ENCODE measurements around the gene MTERF4.

The MTERF4 gene

GRCh38 chr2:241063093-241063551 lies 39.0 kb downstream of the MTERF4 start:
- Mint-ChIP-seq H3K36me3 (ENCODE audit: insufficient read depth) (no peaks in the 10 kb centered on the region), H3K4me3 (no peak overlapping the region), H3K27me3 (peaks cover 0 to 11% of the 10 kb centered on the region in 2 donors), H3K4me1 (ENCODE audit: low read depth in 2 of 2) (peaks cover 0 to 6% of the 10 kb centered on the region in 2 donors), H3K9me3 (no peaks in the 10 kb centered on the region), H3K27ac (no peak overlapping the region)
- ATAC-seq (replicated peaks): no peak
- DNase-seq: no peak

GRCh38 chr2:241062389-241063092 lies 39.5 kb downstream of the MTERF4 start:
- no peak for DNase-seq
- no peaks in the 10 kb centered on the region for H3K9me3 Mint-ChIP-seq
- no peak overlapping the region for H3K4me3 Mint-ChIP-seq
- no peak for ATAC-seq (replicated peaks)
- H3K36me3 Mint-ChIP-seq (ENCODE audit: insufficient read depth): no peaks in the 10 kb centered on the region
- H3K27me3 Mint-ChIP-seq: peaks cover 0 to 11% of the 10 kb centered on the region in 2 donors
- H3K4me1 Mint-ChIP-seq (ENCODE audit: low read depth in 2 of 2): peaks cover 4 to 6% of the 10 kb centered on the region in 2 donors
- no peak overlapping the region for H3K27ac Mint-ChIP-seq

- DNase-seq: no peak
- H3K36me3 Mint-ChIP-seq (ENCODE audit: insufficient read depth): no peaks in the 10 kb centered on the region
- no peaks in the 10 kb centered on the region for H3K9me3 Mint-ChIP-seq
- H3K27me3 Mint-ChIP-seq: peaks cover 0 to 11% of the 10 kb centered on the region in 2 donors
- H3K4me1 Mint-ChIP-seq (ENCODE audit: low read depth in 2 of 2): peaks cover 4 to 5% of the 10 kb centered on the region in 2 donors
- no peak for ATAC-seq (replicated peaks)
- H3K27ac Mint-ChIP-seq: no peak overlapping the region
- H3K4me3 Mint-ChIP-seq: no peak overlapping the region
These were observed 40.8 kb downstream of the MTERF4 start for GRCh38 chr2:241061275-241061674.

- no peak overlapping the region for H3K27ac Mint-ChIP-seq
- no peaks in the 10 kb centered on the region for H3K27me3 Mint-ChIP-seq
- H3K9me3 Mint-ChIP-seq: no peaks in the 10 kb centered on the region
- H3K36me3 Mint-ChIP-seq (ENCODE audit: insufficient read depth): peaks cover 3% of the 10 kb centered on the region
- H3K4me3 Mint-ChIP-seq: no peak overlapping the region
- peaks cover 0 to 4% of the 10 kb centered on the region in 2 donors for H3K4me1 Mint-ChIP-seq (ENCODE audit: low read depth in 2 of 2)
- ATAC-seq (replicated peaks) (no peak), DNase-seq (no peak)
These were observed 48.4 kb downstream of the MTERF4 start for GRCh38 chr2:241053576-241054251.

GRCh38 chr2:241052677-241053360 lies 49.3 kb downstream of the MTERF4 start:
- no peak for ATAC-seq (replicated peaks)
- DNase-seq: no peak
- H3K4me1 Mint-ChIP-seq (ENCODE audit: low read depth in 2 of 2): peaks cover 0 to 3% of the 10 kb centered on the region in 2 donors
- no peak overlapping the region for H3K27ac Mint-ChIP-seq
- H3K27me3 Mint-ChIP-seq: no peaks in the 10 kb centered on the region
- H3K36me3 Mint-ChIP-seq (ENCODE audit: insufficient read depth): peaks cover 6% of the 10 kb centered on the region
- no peaks in the 10 kb centered on the region for H3K9me3 Mint-ChIP-seq
- no peak overlapping the region for H3K4me3 Mint-ChIP-seq

- no peak overlapping the region for H3K4me3 Mint-ChIP-seq
- peaks cover 7% of the 10 kb centered on the region for H3K36me3 Mint-ChIP-seq (ENCODE audit: insufficient read depth)
- DNase-seq (no peak), ATAC-seq (replicated peaks) (no peak)
- H3K4me1 Mint-ChIP-seq (ENCODE audit: low read depth in 2 of 2): no peaks in the 10 kb centered on the region
- H3K27ac Mint-ChIP-seq: no peak overlapping the region
- H3K27me3 Mint-ChIP-seq: no peaks in the 10 kb centered on the region
- H3K9me3 Mint-ChIP-seq: no peaks in the 10 kb centered on the region
These were observed 50.3 kb downstream of the MTERF4 start for GRCh38 chr2:241051578-241052487.

GRCh38 chr2:241050624-241051577 lies 51.2 kb downstream of the MTERF4 start:
- H3K9me3 Mint-ChIP-seq: no peaks in the 10 kb centered on the region
- H3K27ac Mint-ChIP-seq: no peak overlapping the region
- no peaks in the 10 kb centered on the region for H3K4me1 Mint-ChIP-seq (ENCODE audit: low read depth in 2 of 2)
- H3K27me3 Mint-ChIP-seq: no peaks in the 10 kb centered on the region
- no peak overlapping the region for H3K4me3 Mint-ChIP-seq
- DNase-seq (peak in 1 of 3 experiments; percentile 0), ATAC-seq (replicated peaks) (no peak)
- peaks cover 7% of the 10 kb centered on the region for H3K36me3 Mint-ChIP-seq (ENCODE audit: insufficient read depth)

GRCh38 chr2:241049739-241050623 lies 52.1 kb downstream of the MTERF4 start:
- Mint-ChIP-seq H3K4me1 (ENCODE audit: low read depth in 2 of 2) (no peaks in the 10 kb centered on the region), H3K27ac (no peak overlapping the region), H3K27me3 (no peaks in the 10 kb centered on the region), H3K4me3 (no peak overlapping the region), H3K36me3 (ENCODE audit: insufficient read depth) (peaks cover 7% of the 10 kb centered on the region), H3K9me3 (no peaks in the 10 kb centered on the region)
- ATAC-seq (replicated peaks) (no peak), DNase-seq (peak in 1 of 3 experiments; percentile 0)

GRCh38 chr2:241048949-241049343 lies 53.1 kb downstream of the MTERF4 start:
- H3K4me1 Mint-ChIP-seq (ENCODE audit: low read depth in 2 of 2): no peaks in the 10 kb centered on the region
- DNase-seq: no peak
- H3K27ac Mint-ChIP-seq: no peak overlapping the region
- no peak overlapping the region for H3K4me3 Mint-ChIP-seq
- H3K36me3 Mint-ChIP-seq (ENCODE audit: insufficient read depth): peaks cover 7% of the 10 kb centered on the region
- no peaks in the 10 kb centered on the region for H3K27me3 Mint-ChIP-seq
- H3K9me3 Mint-ChIP-seq: no peaks in the 10 kb centered on the region
- ATAC-seq (replicated peaks): no peak

- no peaks in the 10 kb centered on the region for H3K4me1 Mint-ChIP-seq (ENCODE audit: low read depth in 2 of 2)
- DNase-seq (no peak), ATAC-seq (replicated peaks) (no peak)
- H3K27ac Mint-ChIP-seq: no peak overlapping the region
- H3K9me3 Mint-ChIP-seq: no peaks in the 10 kb centered on the region
- no peaks in the 10 kb centered on the region for H3K27me3 Mint-ChIP-seq
- H3K4me3 Mint-ChIP-seq: no peak overlapping the region
- H3K36me3 Mint-ChIP-seq (ENCODE audit: insufficient read depth): peaks cover 7% of the 10 kb centered on the region
These were observed 53.7 kb downstream of the MTERF4 start for GRCh38 chr2:241048149-241048948.
